Adrenal gland (tissue), 5 donors: ENCODE results near the gene HMGB1.

ENCODE experiments used
- CTCF ChIP-seq, 6 experiments: fragments of 450-650 bp in 4 of 6; fragments of 200-600 bp in 2 of 6; sonication (generic) in 1 of 6; IDR thresholded peaks; 1 replicate in 5 of 6; 2 replicates in 1 of 6; pipeline versions ENCODE4 v1.5.1 to v1.8.0; 2016 to 2021; ENCODE audit warnings: antibody characterized with exemption in 6 of 6, mild to moderate bottlenecking in 2 of 6, moderate library complexity in 1 of 6
- POLR2A ChIP-seq, 2 donors: fragments of 450-650 bp; IDR thresholded peaks; one replicate each; pipeline ENCODE4 v1.6.1; 2017; ENCODE audit warnings: antibody characterized with exemption in 2 of 2, mild to moderate bottlenecking in 2 of 2, moderate library complexity in 1 of 2
- donor health status: DM: no; HTN: no; CAD: no.

- TF ChIP-seq CTCF (IDR thresholded peaks at IDR 0.05): peak in 1 of 6 experiments; percentile 31
- TF ChIP-seq POLR2A (IDR thresholded peaks at IDR 0.05): peak; percentile 78 to 80
These were observed 1.0 kb downstream of the HMGB1 start for GRCh38 chr13:30464496-30465342.
